ENCODE measurements around the gene SPON1. TPM values are rescaled to one million over a fixed set of nuclear protein-coding genes. Genes with fewer than 3 reads are reported as not detected.

Gene SPON1
- total RNA-seq, 1 donor from 2014 or later = 76.8 TPM

DNA sequence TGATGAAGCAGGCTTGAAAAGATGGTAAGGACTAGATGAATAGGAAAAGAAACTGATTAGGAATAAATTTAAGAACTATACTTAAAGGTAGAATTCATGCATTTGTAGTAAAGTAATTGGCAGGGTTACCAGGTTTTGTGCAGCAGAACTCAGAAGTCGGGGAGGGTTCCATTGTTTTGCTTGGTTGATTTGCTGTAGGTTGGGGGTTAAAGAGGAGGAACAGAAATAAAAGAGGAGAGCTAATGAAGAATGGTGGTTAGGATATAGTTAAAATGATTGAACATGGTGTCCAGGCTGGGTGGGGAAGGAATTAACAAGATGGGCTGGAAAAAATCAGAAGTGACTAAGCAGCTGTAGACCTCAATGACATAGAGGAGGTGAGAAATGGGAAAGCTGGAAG lies 5.5 kb upstream of the SPON1 start:
- Histone ChIP-seq H3K36me3 (no peaks in the 10 kb centered on the region), H3K9me3 (no peaks in the 10 kb centered on the region), H3K27me3 (peaks cover 15% of the 10 kb centered on the region), H3K4me3 (no peak overlapping the region), H3K4me1 (no peaks in the 10 kb centered on the region), H3K27ac (no peak overlapping the region)
- DNase-seq = no peak
- TF ChIP-seq, protein P1, sequence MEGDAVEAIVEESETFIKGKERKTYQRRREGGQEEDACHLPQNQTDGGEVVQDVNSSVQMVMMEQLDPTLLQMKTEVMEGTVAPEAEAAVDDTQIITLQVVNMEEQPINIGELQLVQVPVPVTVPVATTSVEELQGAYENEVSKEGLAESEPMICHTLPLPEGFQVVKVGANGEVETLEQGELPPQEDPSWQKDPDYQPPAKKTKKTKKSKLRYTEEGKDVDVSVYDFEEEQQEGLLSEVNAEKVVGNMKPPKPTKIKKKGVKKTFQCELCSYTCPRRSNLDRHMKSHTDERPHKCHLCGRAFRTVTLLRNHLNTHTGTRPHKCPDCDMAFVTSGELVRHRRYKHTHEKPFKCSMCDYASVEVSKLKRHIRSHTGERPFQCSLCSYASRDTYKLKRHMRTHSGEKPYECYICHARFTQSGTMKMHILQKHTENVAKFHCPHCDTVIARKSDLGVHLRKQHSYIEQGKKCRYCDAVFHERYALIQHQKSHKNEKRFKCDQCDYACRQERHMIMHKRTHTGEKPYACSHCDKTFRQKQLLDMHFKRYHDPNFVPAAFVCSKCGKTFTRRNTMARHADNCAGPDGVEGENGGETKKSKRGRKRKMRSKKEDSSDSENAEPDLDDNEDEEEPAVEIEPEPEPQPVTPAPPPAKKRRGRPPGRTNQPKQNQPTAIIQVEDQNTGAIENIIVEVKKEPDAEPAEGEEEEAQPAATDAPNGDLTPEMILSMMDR (IDR thresholded peaks at IDR 0.05) = no peak
- intact Hi-C loops (cut with DNase I) = loop anchor here (10.0 kb wide), 1 partner anchor 288 kb away; no protein-coding TSS in a partner anchor
- no peak for ATAC-seq

DNA sequence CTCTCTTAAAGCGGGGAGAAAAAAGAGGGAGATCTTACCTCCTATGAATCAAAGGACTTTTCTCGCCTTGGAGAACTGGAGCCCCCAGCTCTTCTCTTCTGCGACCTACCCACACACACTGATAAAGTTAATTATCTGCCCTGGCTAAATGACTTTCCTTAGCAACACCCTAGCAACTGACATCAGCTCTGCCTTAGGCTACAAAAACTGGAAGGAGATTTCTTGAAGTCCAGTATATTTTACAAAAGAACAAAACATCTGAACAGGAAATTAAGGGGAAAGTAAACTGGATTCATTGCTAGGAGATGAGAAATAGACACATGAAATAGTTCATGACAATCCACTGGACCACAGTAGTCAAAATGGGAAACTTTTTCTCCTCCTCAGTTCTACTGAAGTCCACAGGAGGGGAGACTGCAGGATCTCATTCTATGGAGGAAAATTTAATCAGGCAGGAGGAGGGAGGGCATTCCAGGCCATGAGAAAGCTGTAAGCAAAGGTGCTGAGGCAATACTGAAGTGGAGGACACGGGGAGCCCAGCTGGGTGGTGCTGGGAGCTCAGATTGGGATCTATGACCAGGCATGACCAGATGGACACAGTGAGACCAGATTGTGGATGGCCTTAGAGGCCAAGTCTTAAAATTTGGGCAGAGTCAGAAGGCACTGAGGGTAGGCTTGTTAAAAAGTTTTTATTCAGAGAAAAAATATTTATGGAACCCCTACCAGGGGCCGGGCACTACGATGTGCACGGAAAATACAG lies 3.7 kb upstream of the SPON1 start:
- Histone ChIP-seq H3K4me1 (no peaks in the 10 kb centered on the region), H3K27me3 (peaks cover 33% of the 10 kb centered on the region), H3K27ac (no peak overlapping the region), H3K36me3 (no peaks in the 10 kb centered on the region), H3K9me3 (no peaks in the 10 kb centered on the region), H3K4me3 (no peak overlapping the region)
- TF ChIP-seq, protein P1 (IDR thresholded peaks at IDR 0.05) = no peak
- intact Hi-C loops (cut with DNase I) = loop anchor here (10.0 kb wide), 1 partner anchor 286 kb away; no protein-coding TSS in a partner anchor
- DNase-seq (no peak), ATAC-seq (no peak)

DNA sequence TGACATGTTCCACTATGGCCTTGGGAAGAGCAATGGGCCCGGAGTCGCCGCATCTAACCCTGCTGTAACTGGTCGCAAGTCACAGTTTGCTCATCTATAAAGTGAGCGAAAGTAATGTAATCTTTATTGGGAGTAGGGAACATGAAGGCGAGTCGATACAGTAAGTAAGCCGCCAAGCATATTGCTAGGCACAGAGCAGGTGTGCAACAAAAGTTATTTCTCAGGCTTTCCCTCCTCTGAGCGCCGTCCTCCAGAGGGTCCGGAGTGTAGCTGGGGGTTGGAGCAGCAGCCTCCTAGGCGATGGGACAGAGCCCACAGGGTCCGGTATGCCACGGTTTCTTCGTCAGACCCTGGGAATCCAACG lies 343 bp upstream of the SPON1 start:
- intact Hi-C loops (cut with DNase I) = no loop called here

GRCh38 chr11:13963169-13963948 lies 836 bp downstream of the SPON1 start:
- Histone ChIP-seq H3K27me3 (peaks cover 56% of the 10 kb centered on the region), H3K4me1 (peaks cover 3% of the 10 kb centered on the region), H3K4me3 (peak overlapping the region; percentile 51), H3K27ac (peak overlapping the region; percentile 68), H3K36me3 (no peaks in the 10 kb centered on the region), H3K9me3 (no peaks in the 10 kb centered on the region)
- intact Hi-C loops (cut with DNase I) = no loop called here
- no peak for DNase-seq
- TF ChIP-seq, protein P1 (IDR thresholded peaks at IDR 0.05) = no peak
- peak; percentile 34 for ATAC-seq

More for the DNA sequence above, 343 bp upstream of the SPON1 start:
- Histone ChIP-seq H3K9me3 (no peaks in the 10 kb centered on the region), H3K36me3 (no peaks in the 10 kb centered on the region), H3K27me3 (peaks cover 56% of the 10 kb centered on the region), H3K4me3 (peak overlapping the region; percentile 51), H3K4me1 (no peaks in the 10 kb centered on the region), H3K27ac (peak overlapping the region; percentile 68)
- no peak for DNase-seq
- ATAC-seq = no peak
- TF ChIP-seq, protein P1 (IDR thresholded peaks at IDR 0.05) = no peak

GRCh38 chr11:13963949-13964770 lies 1.6 kb downstream of the SPON1 start:
- Histone ChIP-seq H3K4me1 (peaks cover 3% of the 10 kb centered on the region), H3K4me3 (peak overlapping the region; percentile 51), H3K9me3 (no peaks in the 10 kb centered on the region), H3K27me3 (peaks cover 59% of the 10 kb centered on the region), H3K27ac (peak overlapping the region; percentile 68), H3K36me3 (no peaks in the 10 kb centered on the region)
- intact Hi-C loops (cut with DNase I) = no loop called here
- ATAC-seq (peak; percentile 70), DNase-seq (peak; percentile 70)
- TF ChIP-seq, protein P1 (IDR thresholded peaks at IDR 0.05) = no peak

All from upper lobe of right lung (tissue), 1 donor.